ENCODE results near the gene SLC17A9. TPM values are rescaled to one million over a fixed set of nuclear protein-coding genes. Genes with fewer than 3 reads are reported as not detected.

The SLC17A9 gene
- total RNA-seq, 4 donors from 2014 or later: 0.10 to 2.1 (median 0.66) TPM

DNA sequence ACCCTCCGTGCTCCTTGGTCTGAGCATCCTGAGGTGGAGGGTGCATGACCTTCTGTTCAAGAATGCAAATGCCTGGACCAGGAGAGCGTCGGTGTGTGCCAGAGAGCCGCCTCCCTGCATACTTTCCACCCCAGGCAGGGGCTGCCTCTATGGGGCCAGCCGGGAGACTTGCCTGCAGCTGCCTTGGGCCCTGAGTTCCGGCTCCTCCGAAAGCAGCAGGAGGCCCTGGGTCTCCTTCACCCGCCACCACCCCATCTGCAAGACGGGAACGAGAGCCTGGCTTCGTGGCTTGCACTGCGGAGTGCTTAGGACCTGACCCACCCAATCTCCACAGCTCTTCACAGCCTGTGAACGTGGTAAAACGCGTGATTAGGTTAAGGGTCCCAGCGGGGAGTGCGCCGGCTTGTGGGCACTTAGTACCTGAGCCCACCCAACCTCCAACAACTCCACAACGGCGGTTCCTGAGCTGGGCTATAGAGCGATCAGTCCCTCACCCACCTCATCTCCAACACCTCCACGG is 37.9 kb downstream of the SLC17A9 start:
- Histone ChIP-seq H3K4me3 (no peak overlapping the region), H3K27me3 (peaks cover 81% of the 10 kb centered on the region), H3K9me3 (no peaks in the 10 kb centered on the region), H3K4me1 (no peaks in the 10 kb centered on the region), H3K36me3 (no peaks in the 10 kb centered on the region), H3K27ac (no peak overlapping the region)
- TF ChIP-seq EP300 (IDR thresholded peaks at IDR 0.05) (no peak), POLR2A (IDR thresholded peaks at IDR 0.05) (no peak), POLR2AphosphoS5 (IDR thresholded peaks at IDR 0.05) (no peak)
- TF ChIP-seq, protein P1, sequence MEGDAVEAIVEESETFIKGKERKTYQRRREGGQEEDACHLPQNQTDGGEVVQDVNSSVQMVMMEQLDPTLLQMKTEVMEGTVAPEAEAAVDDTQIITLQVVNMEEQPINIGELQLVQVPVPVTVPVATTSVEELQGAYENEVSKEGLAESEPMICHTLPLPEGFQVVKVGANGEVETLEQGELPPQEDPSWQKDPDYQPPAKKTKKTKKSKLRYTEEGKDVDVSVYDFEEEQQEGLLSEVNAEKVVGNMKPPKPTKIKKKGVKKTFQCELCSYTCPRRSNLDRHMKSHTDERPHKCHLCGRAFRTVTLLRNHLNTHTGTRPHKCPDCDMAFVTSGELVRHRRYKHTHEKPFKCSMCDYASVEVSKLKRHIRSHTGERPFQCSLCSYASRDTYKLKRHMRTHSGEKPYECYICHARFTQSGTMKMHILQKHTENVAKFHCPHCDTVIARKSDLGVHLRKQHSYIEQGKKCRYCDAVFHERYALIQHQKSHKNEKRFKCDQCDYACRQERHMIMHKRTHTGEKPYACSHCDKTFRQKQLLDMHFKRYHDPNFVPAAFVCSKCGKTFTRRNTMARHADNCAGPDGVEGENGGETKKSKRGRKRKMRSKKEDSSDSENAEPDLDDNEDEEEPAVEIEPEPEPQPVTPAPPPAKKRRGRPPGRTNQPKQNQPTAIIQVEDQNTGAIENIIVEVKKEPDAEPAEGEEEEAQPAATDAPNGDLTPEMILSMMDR (IDR thresholded peaks at IDR 0.05): no peak
- DNase-seq (ENCODE audit: low spot score in 2 of 2): no peak
- 89% methylated on average over 10 of the region's 22 CpGs for WGBS

DNA sequence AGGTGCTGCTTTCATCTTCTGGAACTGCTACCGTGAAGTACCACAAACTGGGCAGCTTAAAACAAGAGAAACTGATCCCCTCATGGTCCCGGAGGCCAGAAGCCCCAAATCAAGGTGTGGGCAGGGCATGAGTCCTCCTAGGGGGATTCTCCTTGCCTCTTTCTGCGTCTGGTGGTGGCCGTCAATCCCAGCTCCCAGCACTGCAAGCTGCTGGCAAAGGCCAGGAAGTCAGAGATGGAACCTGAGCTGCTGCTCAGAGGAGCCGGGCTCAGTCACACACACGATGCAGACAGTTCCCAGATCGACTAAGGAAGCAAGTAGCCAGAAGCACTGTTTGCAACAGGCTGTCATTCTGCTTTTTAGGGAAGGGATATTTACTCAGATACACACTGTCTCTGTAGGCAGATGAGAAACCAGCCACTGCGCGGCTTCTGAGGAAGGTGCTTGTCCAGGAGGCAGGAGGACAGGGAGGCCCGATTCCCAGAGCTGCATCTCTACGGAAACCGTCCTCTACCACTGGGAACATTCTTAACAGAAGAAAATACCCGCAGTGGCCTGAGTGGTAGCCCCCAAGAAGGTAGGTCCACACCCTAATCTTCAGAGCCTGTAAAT is 38.8 kb downstream of the SLC17A9 start:
- Histone ChIP-seq H3K27me3 (peaks cover 81% of the 10 kb centered on the region), H3K36me3 (no peaks in the 10 kb centered on the region), H3K4me1 (no peaks in the 10 kb centered on the region), H3K27ac (no peak overlapping the region), H3K4me3 (no peak overlapping the region), H3K9me3 (no peaks in the 10 kb centered on the region)
- no peak for TF ChIP-seq POLR2AphosphoS5 (IDR thresholded peaks at IDR 0.05)
- TF ChIP-seq EP300 (IDR thresholded peaks at IDR 0.05): no peak
- no peak for TF ChIP-seq POLR2A (IDR thresholded peaks at IDR 0.05)
- TF ChIP-seq, protein P1 (IDR thresholded peaks at IDR 0.05): no peak
- no peak for DNase-seq (ENCODE audit: low spot score in 2 of 2)
- 72% methylated on average over 12 of the region's 13 CpGs for WGBS

DNA sequence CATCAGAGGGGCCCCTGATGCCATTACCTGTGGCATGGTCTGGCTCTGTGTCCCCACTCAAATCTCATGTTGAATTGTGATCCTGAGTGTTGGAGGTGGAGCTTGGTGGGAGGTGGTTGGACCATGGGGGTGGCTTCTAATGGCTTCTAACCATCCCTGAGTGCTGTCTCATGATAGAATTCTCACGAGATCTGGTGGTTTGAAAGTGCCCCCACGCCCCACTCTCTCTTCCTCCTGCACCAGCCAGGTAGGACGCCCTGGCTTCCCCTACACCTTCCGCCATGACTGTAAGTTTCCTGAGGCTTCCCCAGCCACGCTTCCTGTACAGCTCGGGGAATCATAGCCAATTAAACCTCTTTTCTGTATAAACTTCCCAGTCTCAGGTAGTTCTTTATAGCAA is 39.4 kb downstream of the SLC17A9 start:
- WGBS: 72% methylated on average over 6 of the region's 6 CpGs
- no peak for DNase-seq (ENCODE audit: low spot score in 2 of 2)
- no peaks in the 10 kb centered on the region for H3K36me3 ChIP-seq

DNA sequence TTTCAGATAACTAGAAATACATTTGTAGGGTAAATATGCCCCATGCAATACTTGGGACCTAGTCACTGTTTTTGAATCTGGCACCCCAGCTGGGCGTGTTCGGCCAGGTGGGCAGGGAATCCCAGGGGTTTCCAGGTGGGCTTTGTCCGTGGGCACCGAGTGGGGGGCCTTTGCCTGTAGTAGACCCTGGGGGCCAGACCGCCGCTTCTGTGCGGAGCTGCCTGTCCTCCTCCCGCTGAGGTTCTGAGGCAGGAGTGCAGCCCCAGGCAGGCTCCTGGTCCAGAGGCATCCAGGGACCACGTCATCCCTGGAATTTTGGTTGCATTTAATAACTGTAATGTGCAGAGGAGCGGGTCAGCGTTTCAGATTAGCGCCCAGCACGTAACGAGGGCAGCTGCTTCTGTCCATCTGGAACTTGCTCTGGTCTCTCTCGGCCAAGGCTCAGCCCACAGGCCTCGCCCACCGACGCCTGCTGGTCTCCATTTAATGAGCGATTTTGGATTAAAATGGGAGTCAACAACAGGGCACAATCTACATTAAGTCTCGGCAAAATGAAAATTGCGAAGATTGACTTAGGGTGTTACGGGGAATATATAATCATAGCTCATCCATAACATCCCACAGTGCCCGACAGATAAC is 41.5 kb downstream of the SLC17A9 start:
- WGBS: 87% methylated on average over 23 of the region's 23 CpGs

More for the DNA sequence above, 39.4 kb downstream of the SLC17A9 start:
- peaks cover 82% of the 10 kb centered on the region for H3K27me3 ChIP-seq
- no peak overlapping the region for H3K27ac ChIP-seq
- no peaks in the 10 kb centered on the region for H3K9me3 ChIP-seq
- no peaks in the 10 kb centered on the region for H3K4me1 ChIP-seq
- H3K4me3 ChIP-seq: no peak overlapping the region
- TF ChIP-seq, protein P1 (IDR thresholded peaks at IDR 0.05): no peak
- TF ChIP-seq POLR2A (IDR thresholded peaks at IDR 0.05): no peak
- no peak for TF ChIP-seq POLR2AphosphoS5 (IDR thresholded peaks at IDR 0.05)
- no peak for TF ChIP-seq EP300 (IDR thresholded peaks at IDR 0.05)

DNA sequence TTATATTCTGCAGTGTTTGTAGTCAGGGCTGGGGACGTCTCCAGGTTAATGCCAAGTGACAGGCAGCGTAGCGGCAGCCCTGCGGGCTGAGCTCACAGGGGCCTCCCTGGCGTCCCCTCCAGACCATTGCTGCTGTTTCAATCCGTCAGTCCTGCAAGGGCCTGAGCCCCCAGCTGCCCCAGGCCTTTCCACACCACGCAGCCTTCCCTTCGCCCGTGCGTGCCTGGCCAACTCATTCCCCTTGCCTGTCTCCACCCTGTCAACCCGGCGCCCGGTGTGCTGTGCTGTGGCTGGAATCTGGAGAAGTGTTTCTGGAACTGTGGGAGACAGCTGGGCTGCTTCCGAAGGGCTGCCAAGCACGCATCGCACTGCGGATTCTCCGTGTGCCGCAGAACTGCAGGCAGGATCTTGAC is 42.4 kb downstream of the SLC17A9 start:
- H3K27me3 ChIP-seq: peaks cover 87% of the 10 kb centered on the region

More for the DNA sequence above, 41.5 kb downstream of the SLC17A9 start:
- peaks cover 83% of the 10 kb centered on the region for H3K27me3 ChIP-seq
- H3K36me3 ChIP-seq: no peaks in the 10 kb centered on the region
- DNase-seq (ENCODE audit: low spot score in 2 of 2): no peak
- no peak overlapping the region for H3K4me3 ChIP-seq
- no peaks in the 10 kb centered on the region for H3K4me1 ChIP-seq
- H3K27ac ChIP-seq: no peak overlapping the region
- TF ChIP-seq, protein P1 (IDR thresholded peaks at IDR 0.05): no peak
- TF ChIP-seq EP300 (IDR thresholded peaks at IDR 0.05) (no peak), POLR2AphosphoS5 (IDR thresholded peaks at IDR 0.05) (no peak), POLR2A (IDR thresholded peaks at IDR 0.05) (no peak)
- no peaks in the 10 kb centered on the region for H3K9me3 ChIP-seq

More for the DNA sequence above, 42.4 kb downstream of the SLC17A9 start:
- Histone ChIP-seq H3K36me3 (no peaks in the 10 kb centered on the region), H3K27ac (no peak overlapping the region), H3K9me3 (no peaks in the 10 kb centered on the region), H3K4me1 (no peaks in the 10 kb centered on the region), H3K4me3 (no peak overlapping the region)
- WGBS: 71% methylated on average over 18 of the region's 19 CpGs
- DNase-seq (ENCODE audit: low spot score in 2 of 2): no peak
- TF ChIP-seq EP300 (IDR thresholded peaks at IDR 0.05) (no peak), POLR2A (IDR thresholded peaks at IDR 0.05) (no peak), POLR2AphosphoS5 (IDR thresholded peaks at IDR 0.05) (no peak)
- TF ChIP-seq, protein P1 (IDR thresholded peaks at IDR 0.05): no peak
